Cardiac muscle cell (in vitro differentiated cells and primary cell): ENCODE data around the gene HYAL4. TPM values are rescaled to one million over a fixed set of nuclear protein-coding genes. Genes with fewer than 3 reads are reported as not detected.
A peak's percentile ranks its signal among the peaks of the same experiment; 100 is the strongest.

Source experiments
- DNase-seq, 2 donors: peaks; one replicate each; pipeline versions ENCODE4 v3.0.0 to v3.0.0-alpha.2; 2010 to 2017; ENCODE audit warnings: low read depth in 1 of 2, low spot score in 1 of 2
- H3K27ac ChIP-seq: fragments of 200-600 bp; sonication (generic); 2 replicates; pipeline ENCODE4 v1.5.1; 2016
- H3K27me3 ChIP-seq: fragments of 200-600 bp; sonication (generic); 2 replicates; pipeline ENCODE4 v1.6.0; 2016; ENCODE audit warnings: control low read depth
- H3K36me3 ChIP-seq: fragments of 200-600 bp; sonication (generic); 2 replicates; pipeline ENCODE4 v1.5.1; 2016; ENCODE audit warnings: control low read depth
- H3K4me1 ChIP-seq: fragments of 200-600 bp; sonication (generic); 2 replicates; pipeline ENCODE4 v1.8.1; 2017; ENCODE audit warnings: low read depth, mild to moderate bottlenecking, mixed run types
- H3K4me3 ChIP-seq: fragments of 200-600 bp; sonication (generic); 2 replicates; pipeline ENCODE4 v1.5.1; 2016; ENCODE audit warnings: mild to moderate bottlenecking
- H3K9me3 ChIP-seq: fragments of 200-600 bp; sonication (generic); 2 replicates; pipeline ENCODE4 v1.5.1; 2017; ENCODE audit warnings: low read depth, mild to moderate bottlenecking, control low read depth
- CTCF ChIP-seq: IDR thresholded peaks from 2 replicates; pipeline ENCODE4 v1.5.1; 2012; ENCODE audit warnings: low read depth, mild to moderate bottlenecking, low read length
- polyA plus RNA-seq: library from polyadenylated mRNA; unstranded; fragments of >200 nt; fragmentation: Nextera tagmentation; extraction: Ambion mirVana; gene quantifications from 2 replicates; pipeline ENCODE4 v1.2.1, GENCODE V29; 2016
- total RNA-seq: library from RNA; depleted of rRNA; stranded (reverse); fragments of >200 nt; gene quantifications from 2 replicates; pipeline ENCODE4 v1.2.3, GENCODE V29; 2016

The HYAL4 gene
- total and polyA plus RNA-seq, 2 experiments from 2014 or later: not detected

- no peak overlapping the region for H3K27ac ChIP-seq
- H3K9me3 ChIP-seq: no peaks in the 10 kb centered on the region
- H3K36me3 ChIP-seq: no peaks in the 10 kb centered on the region
- H3K4me3 ChIP-seq: no peak overlapping the region
- H3K4me1 ChIP-seq: no peaks in the 10 kb centered on the region
- no peak for DNase-seq
- TF ChIP-seq CTCF: no peak
- H3K27me3 ChIP-seq: no peaks in the 10 kb centered on the region
Measured at GRCh38 chr7:123905714-123906113, 60.7 kb downstream of the HYAL4 start.

GRCh38 chr7:123916240-123916724 is 71.3 kb downstream of the HYAL4 start:
- H3K9me3 ChIP-seq: no peaks in the 10 kb centered on the region
- H3K4me3 ChIP-seq: no peak overlapping the region
- H3K27ac ChIP-seq: no peak overlapping the region
- no peaks in the 10 kb centered on the region for H3K27me3 ChIP-seq
- no peaks in the 10 kb centered on the region for H3K4me1 ChIP-seq
- DNase-seq: peak; percentile 46 to 55
- H3K36me3 ChIP-seq: no peaks in the 10 kb centered on the region
- peak; percentile 52 for TF ChIP-seq CTCF

- no peak for DNase-seq
- no peak for TF ChIP-seq CTCF
- H3K27me3 ChIP-seq: no peaks in the 10 kb centered on the region
- H3K4me1 ChIP-seq: no peaks in the 10 kb centered on the region
- no peaks in the 10 kb centered on the region for H3K9me3 ChIP-seq
- no peak overlapping the region for H3K4me3 ChIP-seq
- no peak overlapping the region for H3K27ac ChIP-seq
- no peaks in the 10 kb centered on the region for H3K36me3 ChIP-seq
Measured at GRCh38 chr7:123917878-123918277, 72.9 kb downstream of the HYAL4 start.

GRCh38 chr7:123918309-123918708 is 73.3 kb downstream of the HYAL4 start:
- H3K27ac ChIP-seq: no peak overlapping the region
- H3K27me3 ChIP-seq: no peaks in the 10 kb centered on the region
- no peaks in the 10 kb centered on the region for H3K36me3 ChIP-seq
- H3K4me1 ChIP-seq: no peaks in the 10 kb centered on the region
- H3K4me3 ChIP-seq: no peak overlapping the region
- no peak for TF ChIP-seq CTCF
- no peak for DNase-seq
- H3K9me3 ChIP-seq: no peaks in the 10 kb centered on the region

- DNase-seq: no peak
- Histone ChIP-seq H3K9me3 (no peaks in the 10 kb centered on the region), H3K4me3 (no peak overlapping the region)
Measured at GRCh38 chr7:123923599-123923998, 78.6 kb downstream of the HYAL4 start.

More at GRCh38 chr7:123923599-123923998, 78.6 kb downstream of the HYAL4 start:
- H3K27ac ChIP-seq: no peak overlapping the region
- no peak for TF ChIP-seq CTCF
- H3K4me1 ChIP-seq: no peaks in the 10 kb centered on the region
- no peaks in the 10 kb centered on the region for H3K36me3 ChIP-seq
- no peaks in the 10 kb centered on the region for H3K27me3 ChIP-seq
